GM23248 (cell line): Measurements from ENCODE around the gene ATG16L2. TPM values are rescaled to one million over a fixed set of nuclear protein-coding genes. Genes with fewer than 3 reads are reported as not detected.

Source experiments
- DNase-seq: peaks from one replicate; pipeline ENCODE4 v3.0.0-alpha.2; 2015
- H2AFZ ChIP-seq: fragments of 200-600 bp; sonication (generic); 2 replicates; pipeline ENCODE4 v1.6.1; 2016; ENCODE audit warnings: antibody characterized with exemption
- H3F3A ChIP-seq: fragments of 200-600 bp; sonication (generic); 2 replicates; pipeline ENCODE4 v1.6.1; 2016; ENCODE audit warnings: mild to moderate bottlenecking, antibody characterized with exemption, mixed run types; ENCODE audit not compliant: insufficient read depth
- H3K27ac ChIP-seq: fragments of 200-600 bp; sonication (generic); 2 replicates; pipeline ENCODE4 v1.5.1; 2016; ENCODE audit warnings: mild to moderate bottlenecking
- H3K27me3 ChIP-seq: fragments of 200-600 bp; sonication (generic); replicated peaks from 2 replicates; pipeline ENCODE4 v1.6.1; 2016; ENCODE audit warnings: mild to moderate bottlenecking; ENCODE audit not compliant: insufficient read depth
- H3K36me3 ChIP-seq: fragments of 200-600 bp; sonication (generic); 2 replicates; pipeline ENCODE4 v1.6.1; 2016; ENCODE audit warnings: low read depth, mild to moderate bottlenecking
- H3K4me1 ChIP-seq: fragments of 200-600 bp; sonication (generic); 2 replicates; pipeline ENCODE4 v1.6.1; 2016; ENCODE audit warnings: mild to moderate bottlenecking; ENCODE audit not compliant: insufficient read depth
- H3K4me2 ChIP-seq: fragments of 200-600 bp; sonication (generic); one replicate; pipeline ENCODE4 v1.6.1; 2016; ENCODE audit warnings: mild to moderate bottlenecking; ENCODE audit not compliant: unreplicated experiment
- H3K4me3 ChIP-seq: fragments of 200-600 bp; sonication (generic); 2 replicates; pipeline ENCODE4 v1.5.1; 2016; ENCODE audit warnings: mild to moderate bottlenecking
- H3K79me2 ChIP-seq: fragments of 200-600 bp; sonication (generic); 2 replicates; pipeline ENCODE4 v1.6.1; 2016; ENCODE audit warnings: mild to moderate bottlenecking; ENCODE audit not compliant: insufficient read depth
- H3K9ac ChIP-seq: fragments of 200-600 bp; sonication (generic); 2 replicates; pipeline ENCODE4 v1.6.1; 2016; ENCODE audit warnings: mild to moderate bottlenecking
- H3K9me2 ChIP-seq: fragments of 200-600 bp; sonication (generic); 2 replicates; pipeline ENCODE4 v1.6.1; 2016; ENCODE audit warnings: mixed run types, mild to moderate bottlenecking, moderate library complexity; ENCODE audit not compliant: insufficient read depth
- H3K9me3 ChIP-seq: fragments of 200-600 bp; sonication (generic); one replicate; pipeline ENCODE4 v1.6.1; 2017; ENCODE audit warnings: low read depth
- H4K20me1 ChIP-seq: fragments of 200-600 bp; sonication (generic); 2 replicates; pipeline ENCODE4 v1.6.0; 2016; ENCODE audit not compliant: insufficient read depth
- EZH2 ChIP-seq: fragments of 200-600 bp; sonication (generic); IDR thresholded peaks from 2 replicates; pipeline ENCODE4 v1.6.1; 2018; ENCODE audit warnings: antibody characterized with exemption, mild to moderate bottlenecking; ENCODE audit not compliant: insufficient read depth, poor library complexity, severe bottlenecking
- EZH2phosphoT487 ChIP-seq: fragments of 200-600 bp; sonication (generic); IDR thresholded peaks from 2 replicates; pipeline ENCODE4 v1.6.1; 2018; ENCODE audit warnings: antibody characterized with exemption, moderate library complexity, mild to moderate bottlenecking, low read depth; ENCODE audit not compliant: insufficient read depth
- WGBS, 2 experiments: methylation state at CpG; one replicate each; pipeline ENCODE4 v1.1.6; 2015 to 2017; ENCODE audit warnings: low lambda C conversion rate in 2 of 2, low coverage in 1 of 2; ENCODE audit errors: missing lambda C conversion rate in 2 of 2; 5-methylcytosine and 5-hydroxymethylcytosine counted together
- in situ Hi-C: fragments of 300-500 bp; cut with MboI; formaldehyde crosslinking; loops from 2 replicates; pipeline ENCODE4 v1.15.0; 2020
- polyA plus RNA-seq: library from polyadenylated mRNA; unstranded; fragments of >200 nt; fragmentation: Nextera tagmentation; extraction: Ambion mirVana; gene quantifications from 2 replicates; pipeline ENCODE4 v1.2.1, GENCODE V29; 2016
- total RNA-seq: library from RNA; depleted of rRNA; stranded (reverse); fragments of >200 nt; shearing (Covaris generic); gene quantifications from 2 replicates; pipeline ENCODE4 v1.2.3, GENCODE V29; 2014

ATG16L2 gene
- total and polyA plus RNA-seq, 2 experiments from 2014 or later: 12.3 to 14.3 TPM

- Histone ChIP-seq H3K79me2 (no peaks in the 10 kb centered on the region), H3K9me3 (no peaks in the 10 kb centered on the region), H3K9ac (no peak overlapping the region), H3K27me3 (no peaks in the 10 kb centered on the region), H2AFZ (no peak overlapping the region), H3K4me1 (peaks cover 23% of the 10 kb centered on the region), H3K4me2 (no peak overlapping the region), H3K27ac (no peak overlapping the region), H3K4me3 (no peak overlapping the region), H3F3A (peaks cover 19% of the 10 kb centered on the region), H3K36me3 (no peaks in the 10 kb centered on the region), H3K9me2 (no peaks in the 10 kb centered on the region), H4K20me1 (no peaks in the 10 kb centered on the region)
- DNase-seq: no peak
- TF ChIP-seq EZH2phosphoT487 (no peak), EZH2 (no peak)
- WGBS, 2 experiments: 96 to 97% methylated on average over 5 of the region's 5 CpGs
- in situ Hi-C loops: no loop called here
Observed at GRCh38 chr11:72867970-72868369, 53.8 kb downstream of the ATG16L2 start.

- Histone ChIP-seq H3K36me3 (no peaks in the 10 kb centered on the region), H3K9ac (no peak overlapping the region), H3K27me3 (no peaks in the 10 kb centered on the region), H3K4me2 (no peak overlapping the region), H3K9me3 (no peaks in the 10 kb centered on the region), H3K4me3 (no peak overlapping the region), H2AFZ (no peak overlapping the region), H4K20me1 (no peaks in the 10 kb centered on the region), H3K79me2 (no peaks in the 10 kb centered on the region), H3K27ac (no peak overlapping the region), H3F3A (peaks cover 12% of the 10 kb centered on the region), H3K4me1 (peaks cover 12% of the 10 kb centered on the region), H3K9me2 (no peaks in the 10 kb centered on the region)
- 98 to 100% methylated on average over 4 of the region's 4 CpGs for WGBS, 2 experiments
- in situ Hi-C loops: no loop called here
- TF ChIP-seq EZH2: no peak
- no peak for TF ChIP-seq EZH2phosphoT487
- no peak for DNase-seq
Observed at GRCh38 chr11:72869831-72870230, 55.6 kb downstream of the ATG16L2 start.

- TF ChIP-seq EZH2phosphoT487 (no peak), EZH2 (no peak)
- H3K4me2 ChIP-seq: no peak overlapping the region
- in situ Hi-C loops: no loop called here
- no peaks in the 10 kb centered on the region for H3K27me3 ChIP-seq
- H3K4me3 ChIP-seq: no peak overlapping the region
- H3F3A ChIP-seq: no peaks in the 10 kb centered on the region; the same call in 1 of the 2 replicates
- DNase-seq: no peak
- no peaks in the 10 kb centered on the region for H3K4me1 ChIP-seq
- H3K9me2 ChIP-seq: no peaks in the 10 kb centered on the region
- H3K27ac ChIP-seq: no peak overlapping the region
- WGBS, 2 experiments: 97 to 100% methylated on average over 1 of the region's 1 CpG
- H4K20me1 ChIP-seq: no peaks in the 10 kb centered on the region
- H3K9ac ChIP-seq: no peak overlapping the region
- no peaks in the 10 kb centered on the region for H3K9me3 ChIP-seq
- no peaks in the 10 kb centered on the region for H3K79me2 ChIP-seq
- no peak overlapping the region for H2AFZ ChIP-seq
- no peaks in the 10 kb centered on the region; the same call in 1 of the 2 replicates for H3K36me3 ChIP-seq
Observed at GRCh38 chr11:72871119-72871518, 56.9 kb downstream of the ATG16L2 start.

DNA sequence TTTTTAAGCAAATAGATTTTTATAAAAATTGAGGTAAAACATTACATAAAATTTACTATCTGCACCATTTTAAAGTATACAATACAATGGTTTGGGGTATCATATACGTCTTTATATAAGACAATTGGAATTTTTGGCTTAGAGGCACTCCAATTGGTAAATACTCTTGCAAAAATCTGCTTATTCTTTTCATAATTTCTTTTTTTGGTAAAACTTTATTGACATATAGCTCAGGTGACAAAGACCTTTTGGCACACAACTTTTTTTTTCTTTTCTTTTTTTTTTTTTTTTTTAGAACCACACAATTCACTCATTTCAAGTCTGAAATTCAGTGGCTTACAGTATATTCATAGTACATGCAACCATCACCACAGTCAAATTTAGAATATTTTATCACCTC, 57.8 kb downstream of the ATG16L2 start:
- in situ Hi-C loops: no loop called here
- WGBS, 2 experiments: 85 to 96% methylated on average over 1 of the region's 1 CpG
- Histone ChIP-seq H3K79me2 (no peaks in the 10 kb centered on the region), H3K27ac (no peak overlapping the region), H3K9ac (no peak overlapping the region), H3K9me2 (no peaks in the 10 kb centered on the region), H3K36me3 (no peaks in the 10 kb centered on the region; the same call in 1 of the 2 replicates), H3K4me3 (no peak overlapping the region), H3F3A (no peaks in the 10 kb centered on the region), H4K20me1 (no peaks in the 10 kb centered on the region), H3K9me3 (no peaks in the 10 kb centered on the region), H3K4me2 (no peak overlapping the region), H2AFZ (no peak overlapping the region), H3K4me1 (no peaks in the 10 kb centered on the region), H3K27me3 (no peaks in the 10 kb centered on the region)
- DNase-seq: no peak
- TF ChIP-seq EZH2: no peak
- TF ChIP-seq EZH2phosphoT487: no peak

DNA sequence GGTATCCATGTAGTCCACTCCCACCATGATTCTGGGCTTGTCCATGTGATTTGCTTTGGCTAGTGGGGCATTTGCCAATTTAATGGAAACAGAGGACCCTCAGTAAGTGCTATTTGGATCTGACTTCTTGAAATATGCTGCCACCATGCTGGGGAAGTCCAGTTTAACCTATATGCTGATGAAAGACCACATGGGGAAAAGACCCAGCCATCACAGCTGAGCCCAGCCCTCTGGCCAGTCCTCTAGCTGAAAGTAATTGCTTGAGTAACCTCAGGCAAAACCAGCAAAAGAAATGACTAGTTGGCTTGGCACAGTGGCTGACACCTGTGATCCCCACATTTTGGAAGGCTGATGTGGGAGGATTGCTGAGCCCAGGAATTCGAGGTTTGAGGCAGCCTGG, 61.5 kb downstream of the ATG16L2 start:
- 93 to 100% methylated on average over 1 of the region's 1 CpG for WGBS, 2 experiments
- no peak overlapping the region for H3K27ac ChIP-seq
- no peaks in the 10 kb centered on the region for H3K27me3 ChIP-seq
- no peaks in the 10 kb centered on the region for H3F3A ChIP-seq
- in situ Hi-C loops: no loop called here
- H3K9me2 ChIP-seq: no peaks in the 10 kb centered on the region
- H3K79me2 ChIP-seq: no peaks in the 10 kb centered on the region
- H3K36me3 ChIP-seq: no peaks in the 10 kb centered on the region; the same call in 1 of the 2 replicates
- DNase-seq: no peak
- H2AFZ ChIP-seq: no peak overlapping the region
- H3K4me1 ChIP-seq: no peaks in the 10 kb centered on the region
- H3K9ac ChIP-seq: no peak overlapping the region
- H3K9me3 ChIP-seq: no peaks in the 10 kb centered on the region
- H4K20me1 ChIP-seq: no peaks in the 10 kb centered on the region
- H3K4me2 ChIP-seq: no peak overlapping the region
- no peak overlapping the region for H3K4me3 ChIP-seq
- TF ChIP-seq EZH2phosphoT487 (no peak), EZH2 (no peak)
